Measurements from ENCODE around the gene VWDE.
"Not testable (repeated sequence)": the region's sequence is repeated elsewhere in the genome, so short reads cannot be mapped to it uniquely, and the experiment has no call there.

- TF ChIP-seq, protein P1, sequence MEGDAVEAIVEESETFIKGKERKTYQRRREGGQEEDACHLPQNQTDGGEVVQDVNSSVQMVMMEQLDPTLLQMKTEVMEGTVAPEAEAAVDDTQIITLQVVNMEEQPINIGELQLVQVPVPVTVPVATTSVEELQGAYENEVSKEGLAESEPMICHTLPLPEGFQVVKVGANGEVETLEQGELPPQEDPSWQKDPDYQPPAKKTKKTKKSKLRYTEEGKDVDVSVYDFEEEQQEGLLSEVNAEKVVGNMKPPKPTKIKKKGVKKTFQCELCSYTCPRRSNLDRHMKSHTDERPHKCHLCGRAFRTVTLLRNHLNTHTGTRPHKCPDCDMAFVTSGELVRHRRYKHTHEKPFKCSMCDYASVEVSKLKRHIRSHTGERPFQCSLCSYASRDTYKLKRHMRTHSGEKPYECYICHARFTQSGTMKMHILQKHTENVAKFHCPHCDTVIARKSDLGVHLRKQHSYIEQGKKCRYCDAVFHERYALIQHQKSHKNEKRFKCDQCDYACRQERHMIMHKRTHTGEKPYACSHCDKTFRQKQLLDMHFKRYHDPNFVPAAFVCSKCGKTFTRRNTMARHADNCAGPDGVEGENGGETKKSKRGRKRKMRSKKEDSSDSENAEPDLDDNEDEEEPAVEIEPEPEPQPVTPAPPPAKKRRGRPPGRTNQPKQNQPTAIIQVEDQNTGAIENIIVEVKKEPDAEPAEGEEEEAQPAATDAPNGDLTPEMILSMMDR (conservative IDR thresholded peaks at IDR 0.05), result not testable (repeated sequence)
- TF ChIP-seq ZFX (IDR thresholded peaks at IDR 0.05), result not testable (repeated sequence)
Observed at GRCh38 chr7:12396670-12397069, 7.0 kb downstream of the VWDE start.
